Measurements from ENCODE around the gene ZC3HAV1L. TPM values are rescaled to one million over a fixed set of nuclear protein-coding genes. Genes with fewer than 3 reads are reported as not detected.
A peak's percentile ranks its signal among the peaks of the same experiment; 100 is the strongest.
"Not testable (repeated sequence)": the region's sequence is repeated elsewhere in the genome, so short reads cannot be mapped to it uniquely, and the experiment has no call there.

The ZC3HAV1L gene
- total and polyA plus RNA-seq, 8 donors = 0.33 to 31.9 (median 9.4) TPM

DNA sequence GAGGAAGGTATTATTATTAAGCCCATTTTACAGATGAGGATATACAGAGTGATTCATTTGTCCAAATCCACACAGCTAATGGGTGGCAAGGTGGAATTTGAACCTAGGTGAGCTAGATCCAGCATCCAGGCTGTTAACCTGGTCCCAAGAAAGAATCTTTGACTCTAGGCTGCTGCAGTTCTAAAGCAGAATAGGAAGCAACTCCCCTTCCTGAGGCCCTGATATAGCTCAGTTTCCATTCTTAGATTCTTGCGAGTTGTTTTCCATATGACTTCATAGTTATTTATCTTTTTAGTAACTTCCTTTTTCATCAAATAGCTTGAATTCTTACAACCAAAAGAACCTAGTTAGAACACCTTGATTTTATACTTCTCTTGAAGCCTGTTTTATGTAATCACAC, 24.1 kb upstream of the ZC3HAV1L start:
- peaks cover 48 to 96% (median 93%) of the 10 kb centered on the region in 4 donors for H3K36me3 ChIP-seq
- TF ChIP-seq POLR2AphosphoS5 (IDR thresholded peaks at IDR 0.05) = no peak
- TF ChIP-seq, protein P1, sequence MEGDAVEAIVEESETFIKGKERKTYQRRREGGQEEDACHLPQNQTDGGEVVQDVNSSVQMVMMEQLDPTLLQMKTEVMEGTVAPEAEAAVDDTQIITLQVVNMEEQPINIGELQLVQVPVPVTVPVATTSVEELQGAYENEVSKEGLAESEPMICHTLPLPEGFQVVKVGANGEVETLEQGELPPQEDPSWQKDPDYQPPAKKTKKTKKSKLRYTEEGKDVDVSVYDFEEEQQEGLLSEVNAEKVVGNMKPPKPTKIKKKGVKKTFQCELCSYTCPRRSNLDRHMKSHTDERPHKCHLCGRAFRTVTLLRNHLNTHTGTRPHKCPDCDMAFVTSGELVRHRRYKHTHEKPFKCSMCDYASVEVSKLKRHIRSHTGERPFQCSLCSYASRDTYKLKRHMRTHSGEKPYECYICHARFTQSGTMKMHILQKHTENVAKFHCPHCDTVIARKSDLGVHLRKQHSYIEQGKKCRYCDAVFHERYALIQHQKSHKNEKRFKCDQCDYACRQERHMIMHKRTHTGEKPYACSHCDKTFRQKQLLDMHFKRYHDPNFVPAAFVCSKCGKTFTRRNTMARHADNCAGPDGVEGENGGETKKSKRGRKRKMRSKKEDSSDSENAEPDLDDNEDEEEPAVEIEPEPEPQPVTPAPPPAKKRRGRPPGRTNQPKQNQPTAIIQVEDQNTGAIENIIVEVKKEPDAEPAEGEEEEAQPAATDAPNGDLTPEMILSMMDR (IDR thresholded peaks at IDR 0.05) = no peak
- no peak for TF ChIP-seq EP300 (IDR thresholded peaks at IDR 0.05)
- TF ChIP-seq POLR2A (IDR thresholded peaks at IDR 0.05) = no peak
- H3K4me3 ChIP-seq = no peak overlapping the region
- no peak for DNase-seq
- WGBS, 5 donors = 59 to 73% (median 67%) methylated on average over 1 of the region's 1 CpG
- intact Hi-C loops (cut with DNase I; ENCODE audit: low total_unique reads) = no loop called here
- no peaks in the 10 kb centered on the region for H3K27me3 ChIP-seq
- no peak overlapping the region for H3K27ac ChIP-seq
- H3K9me3 ChIP-seq = no peaks in the 10 kb centered on the region
- peaks cover 0 to 3% (median 0%) of the 10 kb centered on the region in 4 donors for H3K4me1 ChIP-seq

DNA sequence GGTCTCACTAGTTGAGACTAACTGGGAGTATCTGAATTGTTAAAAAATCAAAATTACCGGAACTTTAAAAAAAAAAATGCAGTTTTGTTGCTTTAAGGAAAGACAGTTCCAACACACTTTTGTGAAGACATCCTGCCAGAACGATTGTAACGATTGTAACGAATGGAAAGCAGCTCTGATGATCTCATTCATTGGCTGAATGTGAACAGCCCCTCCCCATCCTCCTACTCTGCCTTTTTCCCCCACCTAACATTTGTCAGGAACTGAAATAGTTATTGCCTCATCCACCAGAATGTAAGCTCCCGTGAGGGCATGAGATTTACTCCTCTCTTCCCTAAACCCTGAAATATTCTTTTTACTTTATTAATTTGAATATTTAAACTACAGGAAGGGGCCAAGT, 23.1 kb upstream of the ZC3HAV1L start:
- no peak overlapping the region for H3K4me3 ChIP-seq
- intact Hi-C loops (cut with DNase I; ENCODE audit: low total_unique reads) = no loop called here
- DNase-seq = peak in 1 of 2 donors; percentile 79

DNA sequence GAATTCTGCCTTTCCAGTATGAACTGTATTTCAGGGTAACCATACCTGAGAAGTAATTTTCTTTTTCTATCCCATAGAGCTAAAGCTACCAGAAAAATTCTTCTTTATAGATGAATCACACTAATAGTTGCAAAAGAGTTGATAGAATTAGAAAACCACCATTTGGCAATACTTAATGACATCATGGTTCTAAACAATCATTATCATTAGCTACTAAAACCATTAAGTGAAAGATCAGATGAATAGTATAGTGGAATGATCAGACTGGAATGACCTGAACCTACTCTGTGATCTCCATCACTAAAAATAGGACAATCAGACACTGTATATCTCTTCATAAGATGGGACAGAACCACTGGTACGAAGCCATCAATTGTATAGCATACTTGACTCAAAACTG, 19.8 kb upstream of the ZC3HAV1L start:
- DNase-seq = no peak
- 89 to 100% (median 92%) methylated on average over 1 of the region's 1 CpG for WGBS, 5 donors
- no peak overlapping the region for H3K4me3 ChIP-seq
- no peaks in the 10 kb centered on the region for H3K27me3 ChIP-seq
- H3K9me3 ChIP-seq = no peaks in the 10 kb centered on the region
- peaks cover 0 to 3% (median 0%) of the 10 kb centered on the region in 4 donors for H3K4me1 ChIP-seq
- peaks cover 40 to 97% (median 95%) of the 10 kb centered on the region in 4 donors for H3K36me3 ChIP-seq
- H3K27ac ChIP-seq = no peak overlapping the region
- TF ChIP-seq EP300 (IDR thresholded peaks at IDR 0.05) = no peak
- no peak for TF ChIP-seq POLR2AphosphoS5 (IDR thresholded peaks at IDR 0.05)
- no peak for TF ChIP-seq POLR2A (IDR thresholded peaks at IDR 0.05)
- TF ChIP-seq, protein P1 (IDR thresholded peaks at IDR 0.05) = no peak
- intact Hi-C loops (cut with DNase I; ENCODE audit: low total_unique reads) = no loop called here

More for the DNA sequence above, 23.1 kb upstream of the ZC3HAV1L start:
- no peak overlapping the region for H3K27ac ChIP-seq
- H3K4me1 ChIP-seq = peaks cover 0 to 3% (median 0%) of the 10 kb centered on the region in 4 donors
- H3K9me3 ChIP-seq = no peaks in the 10 kb centered on the region
- H3K36me3 ChIP-seq = peaks cover 48 to 96% (median 93%) of the 10 kb centered on the region in 4 donors
- 58 to 83% (median 64%) methylated on average over 5 of the region's 5 CpGs for WGBS, 5 donors
- H3K27me3 ChIP-seq = no peaks in the 10 kb centered on the region
- TF ChIP-seq EP300 (IDR thresholded peaks at IDR 0.05) (no peak), POLR2A (IDR thresholded peaks at IDR 0.05) (no peak), POLR2AphosphoS5 (IDR thresholded peaks at IDR 0.05) (no peak)
- TF ChIP-seq, protein P1 (IDR thresholded peaks at IDR 0.05) = no peak

DNA sequence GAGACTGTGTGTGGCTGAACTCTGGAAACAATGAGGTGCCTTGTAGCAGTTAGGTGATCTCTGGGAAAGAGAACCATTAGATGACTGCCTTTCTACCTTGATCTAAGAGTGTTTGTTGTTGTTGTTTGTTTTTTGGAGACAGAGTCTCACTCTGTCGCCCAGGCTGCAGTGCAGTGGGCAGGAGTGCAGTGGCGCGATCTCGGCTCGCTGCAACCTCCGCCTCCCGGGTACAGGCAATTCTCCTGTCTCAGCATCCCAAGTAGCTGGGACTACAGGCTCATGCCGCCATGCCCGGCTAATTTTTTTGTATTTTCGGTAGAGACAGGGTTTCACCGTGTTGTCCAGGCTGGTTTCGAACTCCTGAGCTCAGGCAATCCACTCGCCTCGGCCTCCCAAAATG, 18.8 kb upstream of the ZC3HAV1L start:
- H3K27ac ChIP-seq; H3K27me3 ChIP-seq; H3K9me3 ChIP-seq; DNase-seq; H3K4me3 ChIP-seq; H3K4me1 ChIP-seq; intact Hi-C loops (cut with DNase I; ENCODE audit: low total_unique reads): not testable (repeated sequence)
- WGBS, 5 donors = 95 to 98% (median 96%) methylated on average over 14 of the region's 14 CpGs
- H3K36me3 ChIP-seq = peaks cover 48 to 97% (median 95%) of the 10 kb centered on the region in 4 donors

DNA sequence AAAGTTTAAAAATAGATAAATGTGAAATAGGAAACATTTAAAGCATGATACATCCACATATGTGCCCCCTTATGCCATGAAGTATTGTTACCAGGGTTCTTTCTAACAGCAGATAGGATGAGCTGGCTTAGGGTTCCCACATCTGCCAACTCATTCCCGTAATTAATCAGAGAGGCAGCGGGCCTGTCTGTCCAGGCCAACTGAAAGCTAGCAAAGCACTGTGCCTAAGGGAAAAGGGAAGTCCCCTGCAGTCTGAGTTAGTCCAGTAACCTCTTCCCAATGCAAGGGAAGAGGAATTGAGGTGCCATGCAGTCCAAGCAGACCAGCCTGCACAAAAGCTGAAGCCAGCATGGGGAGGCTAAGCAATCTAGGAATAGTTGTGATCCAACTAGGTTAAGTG, 18.3 kb upstream of the ZC3HAV1L start:
- no peak overlapping the region for H3K4me3 ChIP-seq
- H3K9me3 ChIP-seq = no peaks in the 10 kb centered on the region
- H3K36me3 ChIP-seq = peaks cover 53 to 97% (median 95%) of the 10 kb centered on the region in 4 donors
- intact Hi-C loops (cut with DNase I; ENCODE audit: low total_unique reads) = no loop called here
- peaks cover 0 to under 1% (median 0%) of the 10 kb centered on the region in 4 donors for H3K4me1 ChIP-seq
- 63 to 89% (median 86%) methylated on average over 2 of the region's 2 CpGs for WGBS, 5 donors
- TF ChIP-seq POLR2A (IDR thresholded peaks at IDR 0.05) = no peak
- TF ChIP-seq POLR2AphosphoS5 (IDR thresholded peaks at IDR 0.05) = no peak
- TF ChIP-seq, protein P1 (IDR thresholded peaks at IDR 0.05) = no peak
- no peak for TF ChIP-seq EP300 (IDR thresholded peaks at IDR 0.05)
- H3K27me3 ChIP-seq = no peaks in the 10 kb centered on the region
- no peak overlapping the region for H3K27ac ChIP-seq
- no peak for DNase-seq
